Cardiac muscle cell (in vitro differentiated cells and primary cell): ENCODE measurements around the gene P2RX3. TPM values are rescaled to one million over a fixed set of nuclear protein-coding genes. Genes with fewer than 3 reads are reported as not detected.

Source experiments
- DNase-seq, 2 donors: peaks; one replicate each; pipeline versions ENCODE4 v3.0.0 to v3.0.0-alpha.2; 2010 to 2017; ENCODE audit warnings: low read depth in 1 of 2, low spot score in 1 of 2
- H3K27ac ChIP-seq: fragments of 200-600 bp; sonication (generic); 2 replicates; pipeline ENCODE4 v1.5.1; 2016
- H3K27me3 ChIP-seq: fragments of 200-600 bp; sonication (generic); 2 replicates; pipeline ENCODE4 v1.6.0; 2016; ENCODE audit warnings: control low read depth
- H3K36me3 ChIP-seq: fragments of 200-600 bp; sonication (generic); 2 replicates; pipeline ENCODE4 v1.5.1; 2016; ENCODE audit warnings: control low read depth
- H3K4me1 ChIP-seq: fragments of 200-600 bp; sonication (generic); 2 replicates; pipeline ENCODE4 v1.8.1; 2017; ENCODE audit warnings: low read depth, mild to moderate bottlenecking, mixed run types
- H3K4me3 ChIP-seq: fragments of 200-600 bp; sonication (generic); 2 replicates; pipeline ENCODE4 v1.5.1; 2016; ENCODE audit warnings: mild to moderate bottlenecking
- H3K9me3 ChIP-seq: fragments of 200-600 bp; sonication (generic); 2 replicates; pipeline ENCODE4 v1.5.1; 2017; ENCODE audit warnings: low read depth, mild to moderate bottlenecking, control low read depth
- polyA plus RNA-seq: library from polyadenylated mRNA; unstranded; fragments of >200 nt; fragmentation: Nextera tagmentation; extraction: Ambion mirVana; gene quantifications from 2 replicates; pipeline ENCODE4 v1.2.1, GENCODE V29; 2016
- total RNA-seq: library from RNA; depleted of rRNA; stranded (reverse); fragments of >200 nt; gene quantifications from 2 replicates; pipeline ENCODE4 v1.2.3, GENCODE V29; 2016
- TF ChIP-seq, protein P1 (sequence below): IDR thresholded peaks from 2 replicates; pipeline ENCODE4 v1.5.1; 2012; ENCODE audit warnings: low read depth, mild to moderate bottlenecking, low read length

The P2RX3 gene
- total and polyA plus RNA-seq, 2 experiments from 2014 or later = 0.09 to 0.62 TPM

GRCh38 chr11:57311109-57311936, 26.8 kb upstream of the P2RX3 start:
- TF ChIP-seq, protein P1, sequence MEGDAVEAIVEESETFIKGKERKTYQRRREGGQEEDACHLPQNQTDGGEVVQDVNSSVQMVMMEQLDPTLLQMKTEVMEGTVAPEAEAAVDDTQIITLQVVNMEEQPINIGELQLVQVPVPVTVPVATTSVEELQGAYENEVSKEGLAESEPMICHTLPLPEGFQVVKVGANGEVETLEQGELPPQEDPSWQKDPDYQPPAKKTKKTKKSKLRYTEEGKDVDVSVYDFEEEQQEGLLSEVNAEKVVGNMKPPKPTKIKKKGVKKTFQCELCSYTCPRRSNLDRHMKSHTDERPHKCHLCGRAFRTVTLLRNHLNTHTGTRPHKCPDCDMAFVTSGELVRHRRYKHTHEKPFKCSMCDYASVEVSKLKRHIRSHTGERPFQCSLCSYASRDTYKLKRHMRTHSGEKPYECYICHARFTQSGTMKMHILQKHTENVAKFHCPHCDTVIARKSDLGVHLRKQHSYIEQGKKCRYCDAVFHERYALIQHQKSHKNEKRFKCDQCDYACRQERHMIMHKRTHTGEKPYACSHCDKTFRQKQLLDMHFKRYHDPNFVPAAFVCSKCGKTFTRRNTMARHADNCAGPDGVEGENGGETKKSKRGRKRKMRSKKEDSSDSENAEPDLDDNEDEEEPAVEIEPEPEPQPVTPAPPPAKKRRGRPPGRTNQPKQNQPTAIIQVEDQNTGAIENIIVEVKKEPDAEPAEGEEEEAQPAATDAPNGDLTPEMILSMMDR = no peak
- H3K36me3 ChIP-seq = peaks cover 18% of the 10 kb centered on the region
- peaks cover 25% of the 10 kb centered on the region for H3K4me1 ChIP-seq
- DNase-seq = peak; percentile 85 to 99
- peak overlapping the region; percentile 76 for H3K27ac ChIP-seq
- no peaks in the 10 kb centered on the region for H3K9me3 ChIP-seq
- H3K27me3 ChIP-seq = no peaks in the 10 kb centered on the region
- peak overlapping the region; percentile 18 for H3K4me3 ChIP-seq

DNA sequence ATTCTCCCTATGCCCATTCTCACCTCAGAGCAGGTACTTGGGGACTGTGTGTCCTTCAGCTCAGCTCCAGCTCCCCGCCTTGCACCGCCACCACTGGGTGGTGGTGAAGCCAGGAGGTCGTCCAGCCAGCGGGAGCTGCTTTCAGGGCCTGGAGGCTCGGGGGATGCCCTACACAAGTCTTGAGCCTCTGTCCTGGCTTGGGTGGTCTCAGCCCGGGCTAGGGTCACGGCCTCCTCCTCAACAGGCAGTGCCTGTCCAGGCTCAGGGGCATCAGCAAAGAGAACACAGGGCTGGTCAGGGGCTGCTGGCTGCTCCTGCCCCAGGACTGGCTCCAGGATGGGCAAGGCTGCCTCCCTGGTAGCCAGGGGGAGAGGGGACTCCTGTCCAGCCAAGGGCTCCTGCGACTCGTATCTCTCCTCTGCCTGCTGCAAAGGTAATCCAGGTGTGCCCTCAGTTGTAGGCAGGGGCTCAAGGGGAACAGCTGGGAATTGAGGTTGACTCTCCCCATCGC, 25.6 kb upstream of the P2RX3 start:
- DNase-seq = no peak
- Histone ChIP-seq H3K9me3 (no peaks in the 10 kb centered on the region), H3K27me3 (no peaks in the 10 kb centered on the region), H3K36me3 (peaks cover 25% of the 10 kb centered on the region), H3K4me1 (peaks cover 26% of the 10 kb centered on the region), H3K4me3 (no peak overlapping the region), H3K27ac (peak overlapping the region; percentile 76)
- TF ChIP-seq, protein P1 = no peak

- DNase-seq = no peak
- peaks cover 30% of the 10 kb centered on the region for H3K36me3 ChIP-seq
- H3K4me1 ChIP-seq = peaks cover 26% of the 10 kb centered on the region
- H3K27me3 ChIP-seq = no peaks in the 10 kb centered on the region
- TF ChIP-seq, protein P1 = no peak
- peak overlapping the region; percentile 76 for H3K27ac ChIP-seq
- H3K4me3 ChIP-seq = no peak overlapping the region
- no peaks in the 10 kb centered on the region for H3K9me3 ChIP-seq
These were observed 24.9 kb upstream of the P2RX3 start for GRCh38 chr11:57313071-57313787.

DNA sequence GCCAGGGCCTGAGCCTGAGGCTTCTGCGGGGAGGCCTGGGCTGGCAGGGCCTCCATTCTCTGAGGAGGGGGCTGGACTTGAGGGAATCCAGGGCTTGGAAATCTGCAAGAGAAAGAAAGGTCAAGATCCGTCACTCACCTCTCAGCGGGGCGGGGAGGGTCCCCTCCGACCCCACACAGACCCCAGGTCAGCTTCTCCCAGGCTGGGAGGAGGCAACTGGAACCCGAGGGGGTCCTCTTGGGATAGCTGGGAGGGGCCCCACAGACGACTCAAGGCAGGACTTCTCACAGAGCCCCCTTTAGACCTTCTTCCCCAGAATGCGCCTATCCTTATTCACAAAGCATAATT, 24.4 kb upstream of the P2RX3 start:
- H3K27me3 ChIP-seq = no peaks in the 10 kb centered on the region
- no peak overlapping the region for H3K4me3 ChIP-seq
- peaks cover 34% of the 10 kb centered on the region for H3K36me3 ChIP-seq
- peak overlapping the region; percentile 76 for H3K27ac ChIP-seq
- no peaks in the 10 kb centered on the region for H3K9me3 ChIP-seq
- H3K4me1 ChIP-seq = peaks cover 26% of the 10 kb centered on the region
- TF ChIP-seq, protein P1 = no peak
- no peak for DNase-seq

GRCh38 chr11:57314221-57314973, 23.8 kb upstream of the P2RX3 start:
- H3K27ac ChIP-seq = peak overlapping the region; percentile 76
- H3K36me3 ChIP-seq = peaks cover 29% of the 10 kb centered on the region
- no peaks in the 10 kb centered on the region for H3K27me3 ChIP-seq
- TF ChIP-seq, protein P1 = no peak
- DNase-seq = no peak
- H3K4me1 ChIP-seq = peaks cover 26% of the 10 kb centered on the region
- no peak overlapping the region for H3K4me3 ChIP-seq
- no peaks in the 10 kb centered on the region for H3K9me3 ChIP-seq
